Measurements from ENCODE around the gene AKAP17A. TPM values are rescaled to one million over a fixed set of nuclear protein-coding genes. Genes with fewer than 3 reads are reported as not detected.

AKAP17A gene
- total and polyA plus RNA-seq, 2 donors (not counting 1 experiment from before 2014, with no cell fraction given): 126 to 196 TPM

GRCh38 chrX:1598021-1598875, 6.8 kb downstream of the AKAP17A start:
- TF ChIP-seq CTCF (IDR thresholded peaks at IDR 0.05): no peak
- DNase-seq (no peak), ATAC-seq (ENCODE audit: low read depth) (no peak)
- H3K4me3 Mint-ChIP-seq: no peak overlapping the region
- CTCF ChIA-PET: no interaction called here
- Histone ChIP-seq H2AFZ (ENCODE audit: insufficient read depth, low read depth, low read length, poor library complexity, severe bottlenecking) (no peak overlapping the region), H3K27me3 (replicated peaks in 1 of 4; ENCODE audit: control extremely low read depth in 1 of 4, control insufficient read depth in 3 of 4, insufficient read depth in 4 of 4, low read length in 3 of 4) (no peaks in the 10 kb centered on the region), H3K4me3 (ENCODE audit: control extremely low read depth in 1 of 5, extremely low read depth in 1 of 5, insufficient read depth in 1 of 5, low read depth in 2 of 5, low read length in 4 of 5) (peak overlapping the region in 1 of 5 experiments; percentile 32), H3K4me2 (replicated peaks; ENCODE audit: low read depth, low read length, poor library complexity, severe bottlenecking) (peak overlapping the region; percentile 59), H3K4me1 (ENCODE audit: control insufficient read depth in 2 of 2, insufficient read depth in 2 of 2, low read length in 2 of 2) (peaks cover 9 to 14% of the 10 kb centered on the region in 2 donors), H4K20me1 (ENCODE audit: control insufficient read depth, insufficient read depth, low read length, poor library complexity, severe bottlenecking) (peaks cover 82% of the 10 kb centered on the region), H3K9me3 (ENCODE audit: control extremely low read depth in 1 of 3, control insufficient read depth in 2 of 3, insufficient read depth in 1 of 3, low read length in 2 of 3) (peaks cover 0 to 7% (median 0%) of the 10 kb centered on the region in 3 donors), H3K27ac (ENCODE audit: low read length in 2 of 2) (peak overlapping the region in 1 of 2 donors; percentile 66), H3K36me3 (replicated peaks in 1 of 2; ENCODE audit: control extremely low read depth in 1 of 2, control insufficient read depth in 1 of 2, extremely low read depth in 1 of 2, insufficient read depth in 2 of 2, low read length in 1 of 2) (peaks cover 1 to 88% of the 10 kb centered on the region in 2 experiments), H3K9ac (ENCODE audit: low read length) (no peak overlapping the region), H3K79me2 (ENCODE audit: control insufficient read depth, insufficient read depth, low read length) (peaks cover 70% of the 10 kb centered on the region)
- H3K27ac Mint-ChIP-seq: no peak overlapping the region
- no peaks in the 10 kb centered on the region for H3K27me3 Mint-ChIP-seq
- H3K4me1 Mint-ChIP-seq: peaks cover 17% of the 10 kb centered on the region
- intact Hi-C loops (cut with micrococcal nuclease): no loop called here
- POLR2A ChIA-PET: no interaction called here
- 95% methylated on average over 43 of the region's 50 CpGs for WGBS (ENCODE audit: insufficient coverage)
- no peaks in the 10 kb centered on the region for H3K9me3 Mint-ChIP-seq (ENCODE audit: insufficient read depth)

DNA sequence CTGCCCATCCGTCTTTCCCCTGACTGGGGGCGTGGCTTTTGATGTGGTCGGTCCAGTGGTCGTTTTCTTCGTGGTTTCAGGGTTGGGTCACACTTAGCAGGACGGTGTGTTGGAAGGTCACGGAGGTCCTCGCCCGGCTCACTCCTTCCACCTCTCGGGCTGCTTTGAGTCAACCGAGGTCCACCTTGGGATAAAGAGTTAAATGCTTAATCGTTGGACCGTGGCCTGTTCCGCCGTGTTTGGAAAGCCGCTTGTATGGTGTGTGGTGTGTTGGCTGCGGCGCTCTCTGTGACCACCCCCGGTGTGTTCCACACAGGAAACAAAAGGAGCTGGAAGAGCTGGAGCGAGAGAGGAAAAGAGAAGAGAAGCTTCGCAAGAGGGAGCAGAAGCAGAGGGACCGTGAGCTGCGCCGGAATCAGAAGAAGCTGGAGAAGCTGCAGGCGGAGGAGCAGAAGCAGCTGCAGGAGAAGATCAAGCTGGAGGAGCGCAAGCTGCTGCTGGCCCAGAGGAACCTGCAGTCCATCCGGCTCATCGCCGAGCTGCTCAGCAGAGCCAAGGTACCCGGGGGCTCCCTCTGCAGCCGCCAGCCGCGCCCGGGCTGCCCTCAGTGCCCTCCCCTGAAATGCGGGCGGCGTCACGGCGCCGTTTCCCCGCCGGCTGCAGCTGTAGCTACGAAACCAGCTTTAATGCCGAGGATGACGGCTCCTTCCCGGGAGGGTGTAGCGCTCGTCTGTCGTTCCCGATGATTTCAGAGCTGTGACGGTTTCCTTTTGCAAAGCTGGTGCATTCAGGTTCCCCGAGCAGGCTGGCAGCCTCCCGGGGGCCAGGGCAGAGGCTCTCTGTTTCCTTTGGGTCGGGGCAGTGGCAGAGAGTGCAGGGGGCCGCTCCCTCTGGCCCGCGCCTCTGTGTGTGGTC, 7.7 kb downstream of the AKAP17A start:
- Histone ChIP-seq H2AFZ (ENCODE audit: insufficient read depth, low read depth, low read length, poor library complexity, severe bottlenecking) (no peak overlapping the region), H3K27ac (ENCODE audit: low read length in 2 of 2) (peak overlapping the region in 1 of 2 donors; percentile 66), H3K79me2 (ENCODE audit: control insufficient read depth, insufficient read depth, low read length) (peaks cover 61% of the 10 kb centered on the region), H4K20me1 (ENCODE audit: control insufficient read depth, insufficient read depth, low read length, poor library complexity, severe bottlenecking) (peaks cover 73% of the 10 kb centered on the region), H3K9me3 (ENCODE audit: control extremely low read depth in 1 of 3, control insufficient read depth in 2 of 3, insufficient read depth in 1 of 3, low read length in 2 of 3) (peaks cover 0 to 7% (median 0%) of the 10 kb centered on the region in 3 donors), H3K4me1 (ENCODE audit: control insufficient read depth in 2 of 2, insufficient read depth in 2 of 2, low read length in 2 of 2) (peaks cover 0 to 11% of the 10 kb centered on the region in 2 donors), H3K4me3 (ENCODE audit: control extremely low read depth in 1 of 5, extremely low read depth in 1 of 5, insufficient read depth in 1 of 5, low read depth in 2 of 5, low read length in 4 of 5) (peak overlapping the region in 1 of 5 experiments; percentile 32), H3K9ac (ENCODE audit: low read length) (no peak overlapping the region), H3K27me3 (replicated peaks in 1 of 4; ENCODE audit: control extremely low read depth in 1 of 4, control insufficient read depth in 3 of 4, insufficient read depth in 4 of 4, low read length in 3 of 4) (no peaks in the 10 kb centered on the region), H3K36me3 (replicated peaks in 1 of 2; ENCODE audit: control extremely low read depth in 1 of 2, control insufficient read depth in 1 of 2, extremely low read depth in 1 of 2, insufficient read depth in 2 of 2, low read length in 1 of 2) (peaks cover 3 to 82% of the 10 kb centered on the region in 2 experiments), H3K4me2 (replicated peaks; ENCODE audit: low read depth, low read length, poor library complexity, severe bottlenecking) (peak overlapping the region; percentile 59)
- 92% methylated on average over 55 of the region's 57 CpGs for WGBS (ENCODE audit: insufficient coverage)
- TF ChIP-seq EZH2 (IDR thresholded peaks at IDR 0.05; ENCODE audit: borderline replicate concordance, insufficient read depth, low read depth, low read length, poor library complexity, severe bottlenecking): no peak
- TF ChIP-seq CTCF (IDR thresholded peaks at IDR 0.05): no peak
- ChIA-PET POLR2A (no interaction called here), CTCF (no interaction called here)
- Mint-ChIP-seq H3K27ac (peak overlapping the region; percentile 32), H3K27me3 (no peaks in the 10 kb centered on the region), H3K4me3 (no peak overlapping the region), H3K9me3 (ENCODE audit: insufficient read depth) (no peaks in the 10 kb centered on the region), H3K4me1 (peaks cover 10% of the 10 kb centered on the region)
- intact Hi-C loops (cut with micrococcal nuclease): no loop called here
- DNase-seq (no peak), ATAC-seq (ENCODE audit: low read depth) (no peak)

All from B cell (primary cell).